K562 (cell line): ENCODE data around the gene POU4F3. TPM values are rescaled to one million over a fixed set of nuclear protein-coding genes. Genes with fewer than 3 reads are reported as not detected.

Source experiments
- ATAC-seq: fragments of 200-7000 bp; cut with Tn5 transposase; 3 replicates; pipeline ENCODE4 v1.9.1; 2020; ENCODE audit warnings: moderate library complexity
- BruUV-seq: library from RNA; stranded (reverse); fragments of 400-500 nt; replicated peaks from 2 replicates; lab custom pipeline; 2021; lab: Mats Ljungman, UMichigan
- CTCF ChIA-PET: fragments of 300-600 bp; formaldehyde crosslinking; extraction: SDS; loops from one replicate; lab custom pipeline; 2021; ENCODE audit warnings: low intra/inter-chr PET ratio; lab: Yijun Ruan, JAX
- POLR2A ChIA-PET: fragments of 300-600, 350-650 bp; sonication (Branson Sonifier 250); formaldehyde crosslinking; extraction: SDS; loops from one replicate; lab custom pipeline; 2021; ENCODE audit warnings: antibody characterized with exemption, inconsistent platforms; lab: Yijun Ruan, JAX
- DNase-seq, 4 experiments: peaks; one replicate each; pipeline versions ENCODE4 v3.0.0 to v3.0.0-alpha.2; 2011 to 2018; ENCODE audit warnings: low spot score in 3 of 4, mixed read lengths in 3 of 4; ENCODE audit errors: extremely low read depth in 1 of 4
- FAIRE-seq: peaks from 2 replicates; lab custom pipeline; 2011; peaks lifted over from hg19 to GRCh38; lab: Jason Lieb, UNC
- H2AFZ ChIP-seq: 2 replicates; pipeline ENCODE4 v1.6.0; 2011; ENCODE audit warnings: low read depth, low read length, control low read depth, inconsistent platforms
- H3K27ac ChIP-seq: fragments of 200-600 bp; 3 replicates; pipeline ENCODE4 v1.8.0; 2011; ENCODE audit warnings: low read depth, mild to moderate bottlenecking, control low read depth, inconsistent platforms, low read length, moderate library complexity, mixed read lengths; ENCODE audit errors: extremely low read depth
- H3K27me3 ChIP-seq, 2 experiments: fragments of 300-600 bp in 1 of 2; 2 replicates in 1 of 2; 3 replicates in 1 of 2; pipeline versions ENCODE4 v1.6.0 to v1.8.0; 2011; ENCODE audit warnings: inconsistent platforms in 2 of 2, low read length in 2 of 2, mild to moderate bottlenecking in 1 of 2, mixed read lengths in 1 of 2, moderate library complexity in 1 of 2; ENCODE audit not compliant: control insufficient read depth in 2 of 2, insufficient read depth in 2 of 2
- H3K36me3 ChIP-seq: fragments of 300-600 bp; 3 replicates; pipeline ENCODE4 v1.8.0; 2011; ENCODE audit warnings: mild to moderate bottlenecking, low read length, inconsistent platforms; ENCODE audit not compliant: control insufficient read depth, insufficient read depth
- H3K4me1 ChIP-seq, 2 experiments: fragments of 200-600 bp in 1 of 2; replicated peaks in 1 of 2; 2 replicates in 1 of 2; 3 replicates in 1 of 2; pipeline versions ENCODE4 v1.5.1 to v1.8.0; 2011; ENCODE audit warnings: inconsistent platforms in 2 of 2, low read length in 2 of 2, mild to moderate bottlenecking in 1 of 2, mixed read lengths in 1 of 2, moderate library complexity in 1 of 2; ENCODE audit not compliant: control insufficient read depth in 2 of 2, insufficient read depth in 2 of 2
- H3K4me2 ChIP-seq: 2 replicates; pipeline ENCODE4 v1.6.1; 2011; ENCODE audit warnings: low read length, control low read depth, inconsistent platforms, mixed read lengths; ENCODE audit not compliant: insufficient read depth
- H3K4me3 ChIP-seq: fragments of 200-600 bp; sonication (generic), shearing (Covaris generic); 2 replicates; pipeline ENCODE4 v1.5.1; 2016; ENCODE audit warnings: control low read depth, inconsistent platforms
- H3K79me2 ChIP-seq: fragments of 200-600 bp; 3 replicates; pipeline ENCODE4 v1.8.0; 2011; ENCODE audit warnings: low read length, inconsistent platforms; ENCODE audit not compliant: control insufficient read depth, insufficient read depth
- H3K9ac ChIP-seq, 2 experiments: 2 replicates each; pipeline versions ENCODE4 v1.6.0 to v1.6.1; 2011; ENCODE audit warnings: low read depth in 2 of 2, low read length in 2 of 2, control low read depth in 1 of 2, inconsistent platforms in 1 of 2, mild to moderate bottlenecking in 1 of 2, mixed read lengths in 1 of 2; ENCODE audit not compliant: insufficient read depth in 1 of 2
- H3K9me1 ChIP-seq: one replicate; pipeline ENCODE4 v1.6.0; 2011; ENCODE audit warnings: inconsistent platforms, mild to moderate bottlenecking, low read length, moderate library complexity; ENCODE audit not compliant: control insufficient read depth, insufficient read depth
- H3K9me3 ChIP-seq: replicated peaks from 2 replicates; pipeline ENCODE4 v1.5.1; 2011; ENCODE audit warnings: low read depth, low read length, inconsistent platforms; ENCODE audit not compliant: control insufficient read depth, insufficient read depth
- H4K20me1 ChIP-seq: replicated peaks from 2 replicates; pipeline ENCODE4 v1.6.1; 2011; ENCODE audit warnings: low read length, inconsistent platforms, mixed read lengths; ENCODE audit not compliant: control insufficient read depth, insufficient read depth
- CEBPG ChIP-seq, 3 experiments: fragments of 200-800 bp in 1 of 3; sonication (Bioruptor generic) in 1 of 3; sonication (generic) in 1 of 3; formaldehyde crosslinking in 1 of 3; IDR thresholded peaks in 2 of 3; conservative IDR thresholded peaks in 1 of 3; 2 replicates each; pipeline versions ENCODE4 v1.6.1 to v1.8.0; 2016 to 2022; ENCODE audit warnings: missing compliant biosample characterization in 2 of 3, missing genetic modification characterization in 2 of 3, mild to moderate bottlenecking in 1 of 3, missing genetic modification reagents in 1 of 3
- NRF1 ChIP-seq, 2 experiments: fragments of 450-650 bp; IDR thresholded peaks in 1 of 2; conservative IDR thresholded peaks in 1 of 2; 2 replicates each; pipeline ENCODE4 v1.6.1; 2014; ENCODE audit warnings: mild to moderate bottlenecking in 2 of 2
- WGBS: fragments of 100-300 bp; shearing (Covaris generic); methylation state at CpG from one replicate; pipeline ENCODE4 v1.1.6; 2016; ENCODE audit warnings: low coverage, mixed read lengths; ENCODE audit not compliant: insufficient coverage; ENCODE audit errors: missing lambda C conversion rate; 5-methylcytosine and 5-hydroxymethylcytosine counted together
- in situ Hi-C: fragments of 300-500 bp; cut with MboI; formaldehyde crosslinking; loops from 4 replicates; pipeline ENCODE4 v1.15.0; 2018; ENCODE audit warnings: inconsistent platforms, mixed read lengths
- intact Hi-C: fragments of 100-400 bp; cut with micrococcal nuclease; formaldehyde crosslinking; loops from 2 replicates; pipeline ENCODE4 v1.14.2; 2022
- polyA plus RNA-seq, 8 experiments: library from polyadenylated mRNA; depleted of rRNA in 4 of 8; stranded (reverse) in 5 of 8; unstranded in 3 of 8; fragments of >200 nt; fragmentation: Nextera tagmentation in 2 of 8; fragmentation: Illumina TruSeq in 1 of 8; extraction: Ambion mirVana in 2 of 8; extraction: Trizol in 1 of 8; gene quantifications; 2 replicates each; pipeline versions ENCODE4 v1.2.1 to v1.2.3, GENCODE V29; 2011 to 2014; ENCODE audit warnings: inconsistent platforms in 1 of 8, missing spikeins in 1 of 8
- total RNA-seq, 7 experiments: library from RNA; depleted of rRNA in 6 of 7; stranded (reverse); fragments of >200 nt in 6 of 7; fragmentation: Illumina TruSeq in 2 of 7; extraction: Trizol in 2 of 7; gene quantifications; 2 replicates each; pipeline versions ENCODE4 v1.2.1 to v1.2.3, GENCODE V29; 2011 to 2021; ENCODE audit warnings: low replicate concordance in 1 of 7

The POU4F3 gene
- total and polyA plus RNA-seq, 9 of the 15 experiments (the other 6 are each of a cell fraction or from before 2014, with no cell fraction given): 0.04 to 0.13 (median 0.07) TPM; not detected in 6

GRCh38 chr5:146339715-146340259 is 1.1 kb downstream of the POU4F3 start:
- intact Hi-C loops: no loop called here
- Histone ChIP-seq H4K20me1 (no peaks in the 10 kb centered on the region; the same call in none of the 2 replicates), H3K9me3 (no peaks in the 10 kb centered on the region), H3K9ac (no peak overlapping the region), H3K36me3 (no peaks in the 10 kb centered on the region), H3K27ac (no peak overlapping the region), H3K4me1 (peaks cover 0 to 11% of the 10 kb centered on the region in 2 experiments; a peak in 1 of 5 replicates), H2AFZ (no peak overlapping the region), H3K27me3 (peaks cover 50 to 84% of the 10 kb centered on the region in 2 experiments), H3K9me1 (no peaks in the 10 kb centered on the region), H3K4me2 (no peak overlapping the region), H3K79me2 (no peaks in the 10 kb centered on the region), H3K4me3 (no peak overlapping the region)
- in situ Hi-C loops: no loop called here
- TF ChIP-seq NRF1 (conservative IDR thresholded peaks at IDR 0.05 in 1 of 2, IDR thresholded peaks at IDR 0.05 in 1 of 2): no peak
- 0 out of 2 replicates have a peak, but pooled peaks have one; percentile 19 for TF ChIP-seq CEBPG (CRISPR knock-in tag; IDR thresholded peaks at IDR 0.05)
- TF ChIP-seq CEBPG (tag; conservative IDR thresholded peaks at IDR 0.05 in 1 of 2, IDR thresholded peaks at IDR 0.05 in 1 of 2): no peak
- POLR2A ChIA-PET: interaction anchor here (0.7 kb wide), 1 partner anchor 19 kb away, joined by 3 read pairs; no protein-coding TSS in a partner anchor
- CTCF ChIA-PET: interaction anchor here (0.6 kb wide), 1 partner anchor 8 kb away, joined by 3 read pairs; no protein-coding TSS in a partner anchor
- no peak for FAIRE-seq
- ATAC-seq: no peak
- 20% methylated on average over 36 of the region's 44 CpGs for WGBS
- no peak for DNase-seq
- no TSS peak for BruUV-seq
